Rectal smooth muscle tissue (tissue), 1 donor: ENCODE results near the gene TSPAN1.
"Not testable (repeated sequence)": the region's sequence is repeated elsewhere in the genome, so short reads cannot be mapped to it uniquely, and the experiment has no call there.

Source experiments
- H3K27ac ChIP-seq: one replicate; pipeline ENCODE4 v1.7.0; 2013; ENCODE audit warnings: low read depth, low read length, inconsistent platforms
- H3K27me3 ChIP-seq: one replicate; pipeline ENCODE4 v1.7.0; 2013; ENCODE audit warnings: low read length; ENCODE audit not compliant: control insufficient read depth, insufficient read depth
- H3K36me3 ChIP-seq: one replicate; pipeline ENCODE4 v1.7.0; 2013; ENCODE audit warnings: low read length; ENCODE audit not compliant: control insufficient read depth, insufficient read depth
- H3K4me1 ChIP-seq: one replicate; pipeline ENCODE4 v1.7.0; 2013; ENCODE audit warnings: low read length; ENCODE audit not compliant: control insufficient read depth, insufficient read depth
- H3K4me3 ChIP-seq: one replicate; pipeline ENCODE4 v1.7.0; 2013; ENCODE audit warnings: low read length
- H3K9ac ChIP-seq: one replicate; pipeline ENCODE4 v1.7.0; 2013; ENCODE audit warnings: low read length

The TSPAN1 gene

GRCh38 chr1:46218443-46218842 is 43.6 kb downstream of the TSPAN1 start:
- H3K4me1 ChIP-seq, result no peaks in the 10 kb centered on the region
- no peaks in the 10 kb centered on the region for H3K27me3 ChIP-seq
- H3K36me3 ChIP-seq, result no peaks in the 10 kb centered on the region
- no peak overlapping the region for H3K4me3 ChIP-seq
- no peak overlapping the region for H3K9ac ChIP-seq
- H3K27ac ChIP-seq, result no peak overlapping the region

GRCh38 chr1:46219551-46220520 is 44.9 kb downstream of the TSPAN1 start:
- Histone ChIP-seq H3K4me3 (no peak overlapping the region), H3K27ac (no peak overlapping the region), H3K9ac (no peak overlapping the region)

DNA sequence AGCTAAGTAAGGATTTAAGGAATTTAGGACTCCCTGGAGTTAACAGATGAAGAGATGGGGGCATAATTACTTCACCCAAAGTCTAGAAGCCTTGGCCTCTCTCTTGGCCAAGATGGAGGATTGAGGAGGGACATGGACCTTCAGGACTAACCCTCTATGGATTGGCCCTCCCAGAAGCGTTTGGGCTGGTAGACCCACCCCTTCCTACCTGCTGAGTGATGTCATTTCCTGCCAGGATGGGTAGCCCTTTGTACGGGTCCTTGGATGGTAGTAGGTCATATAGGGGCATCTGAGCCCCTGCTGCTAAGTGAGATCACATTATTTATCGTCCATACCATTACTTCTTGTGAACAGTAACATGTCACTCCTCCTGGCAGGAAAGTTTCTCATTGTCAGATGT is 45.9 kb downstream of the TSPAN1 start:
- Histone ChIP-seq H3K36me3 (no peaks in the 10 kb centered on the region), H3K4me3 (no peak overlapping the region), H3K9ac (no peak overlapping the region), H3K4me1 (no peaks in the 10 kb centered on the region), H3K27ac (no peak overlapping the region), H3K27me3 (no peaks in the 10 kb centered on the region)

More at GRCh38 chr1:46219551-46220520, 44.9 kb downstream of the TSPAN1 start:
- Histone ChIP-seq H3K27me3 (no peaks in the 10 kb centered on the region), H3K36me3 (no peaks in the 10 kb centered on the region), H3K4me1 (no peaks in the 10 kb centered on the region)

GRCh38 chr1:46221749-46222148 is 46.9 kb downstream of the TSPAN1 start:
- Histone ChIP-seq H3K4me1 (no peaks in the 10 kb centered on the region), H3K4me3 (no peak overlapping the region), H3K27ac (no peak overlapping the region), H3K36me3 (no peaks in the 10 kb centered on the region), H3K9ac (no peak overlapping the region), H3K27me3 (no peaks in the 10 kb centered on the region)

DNA sequence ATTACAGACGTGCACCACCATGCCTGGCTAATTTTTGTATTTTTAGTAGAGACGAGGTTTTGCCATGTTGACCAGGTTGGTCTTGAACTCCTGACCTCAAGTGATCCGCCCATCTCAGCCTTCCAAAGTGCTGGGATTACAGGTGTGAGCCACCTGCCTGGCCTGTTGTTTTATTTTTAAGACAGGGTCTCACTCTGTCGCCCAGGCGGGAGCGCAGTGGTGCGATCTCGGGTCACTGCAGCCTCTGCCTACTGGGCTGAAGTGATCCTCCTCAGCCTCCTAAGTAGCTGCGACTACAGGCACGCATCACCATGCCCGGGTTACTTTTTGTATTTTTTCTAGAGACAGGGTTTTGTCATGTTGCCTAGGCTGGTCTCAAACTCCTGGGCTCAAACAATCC is 48.2 kb downstream of the TSPAN1 start:
- H3K27ac ChIP-seq, H3K4me3 ChIP-seq, H3K36me3 ChIP-seq, H3K27me3 ChIP-seq, H3K9ac ChIP-seq, H3K4me1 ChIP-seq: not testable (repeated sequence)

- Histone ChIP-seq H3K4me1 (no peaks in the 10 kb centered on the region), H3K27me3 (no peaks in the 10 kb centered on the region), H3K4me3 (no peak overlapping the region), H3K9ac (no peak overlapping the region), H3K27ac (no peak overlapping the region), H3K36me3 (no peaks in the 10 kb centered on the region)
Observed at GRCh38 chr1:46223472-46223943, 48.6 kb downstream of the TSPAN1 start.

GRCh38 chr1:46224966-46225365 is 50.1 kb downstream of the TSPAN1 start:
- Histone ChIP-seq H3K27me3 (no peaks in the 10 kb centered on the region), H3K36me3 (no peaks in the 10 kb centered on the region), H3K9ac (no peak overlapping the region), H3K4me1 (no peaks in the 10 kb centered on the region), H3K27ac (no peak overlapping the region), H3K4me3 (no peak overlapping the region)

GRCh38 chr1:46231231-46231630 is 56.3 kb downstream of the TSPAN1 start:
- H3K9ac ChIP-seq, H3K36me3 ChIP-seq, H3K4me3 ChIP-seq, H3K4me1 ChIP-seq, H3K27me3 ChIP-seq, H3K27ac ChIP-seq: not testable (repeated sequence)
